SIG-M5 (cell line): Measurements from ENCODE around the gene CFP.

ENCODE experiments used
- DNase-seq: peaks from one replicate; lab custom pipeline; 2025; lab: John Stamatoyannopoulos, UW

Gene CFP

GRCh38 chrX:47574076-47574546, 55.6 kb downstream of the CFP start:
- no peak for DNase-seq

GRCh38 chrX:47573341-47574075, 56.2 kb downstream of the CFP start:
- no peak for DNase-seq
